ENCODE data around the gene CNTFR. TPM values are rescaled to one million over a fixed set of nuclear protein-coding genes. Genes with fewer than 3 reads are reported as not detected.

Gene CNTFR
- total RNA-seq, 4 donors from 2014 or later: 19.7 to 146 (median 118) TPM

- ATAC-seq (no peak), DNase-seq (no peak)
- no peak for TF ChIP-seq POLR2A (IDR thresholded peaks at IDR 0.05)
- no peak for TF ChIP-seq CTCF (IDR thresholded peaks at IDR 0.05 in 4 of 5, conservative IDR thresholded peaks at IDR 0.05 in 1 of 5)
- H3K36me3 ChIP-seq: no peaks in the 10 kb centered on the region
- H3K4me3 ChIP-seq: peak overlapping the region; percentile 37 to 58 (median 48)
- peaks cover 0 to 13% of the 10 kb centered on the region in 2 donors for H3K4me1 ChIP-seq
- no peak overlapping the region for H3K27ac ChIP-seq
- H3K27me3 ChIP-seq: peaks cover 58 to 66% (median 66%) of the 10 kb centered on the region in 3 donors
- no peaks in the 10 kb centered on the region for H3K9me3 ChIP-seq
- in situ Hi-C loops (cut with MboI; ENCODE audit: low sequenced_read_pairs in 4 of 4): no loop called here
- intact Hi-C loops (cut with DNase I; ENCODE audit: low total_unique reads): no loop called here
These were observed 38.5 kb upstream of the CNTFR start for GRCh38 chr9:34627716-34628655.

GRCh38 chr9:34625186-34625486, 35.6 kb upstream of the CNTFR start:
- Histone ChIP-seq H3K9me3 (no peaks in the 10 kb centered on the region), H3K4me3 (no peak overlapping the region), H3K4me1 (peaks cover 6 to 13% of the 10 kb centered on the region in 2 donors), H3K27me3 (peaks cover 72 to 82% (median 75%) of the 10 kb centered on the region in 3 donors), H3K36me3 (no peaks in the 10 kb centered on the region), H3K27ac (no peak overlapping the region)
- TF ChIP-seq POLR2A (IDR thresholded peaks at IDR 0.05) (no peak), CTCF (IDR thresholded peaks at IDR 0.05 in 4 of 5, conservative IDR thresholded peaks at IDR 0.05 in 1 of 5) (no peak)
- no peak for ATAC-seq
- intact Hi-C loops (cut with DNase I; ENCODE audit: low total_unique reads) (no loop called here), in situ Hi-C loops (cut with MboI; ENCODE audit: low sequenced_read_pairs in 4 of 4) (no loop called here)
- DNase-seq: no peak

- DNase-seq (no peak), ATAC-seq (no peak)
- H3K9me3 ChIP-seq: no peaks in the 10 kb centered on the region
- H3K27me3 ChIP-seq: peaks cover 72 to 80% (median 73%) of the 10 kb centered on the region in 3 donors
- no peaks in the 10 kb centered on the region for H3K36me3 ChIP-seq
- H3K4me1 ChIP-seq: peaks cover 8 to 17% of the 10 kb centered on the region in 2 donors
- TF ChIP-seq POLR2A (IDR thresholded peaks at IDR 0.05) (no peak), CTCF (IDR thresholded peaks at IDR 0.05 in 4 of 5, conservative IDR thresholded peaks at IDR 0.05 in 1 of 5) (no peak)
- no peak overlapping the region for H3K4me3 ChIP-seq
- intact Hi-C loops (cut with DNase I; ENCODE audit: low total_unique reads): no loop called here
- in situ Hi-C loops (cut with MboI; ENCODE audit: low sequenced_read_pairs in 4 of 4): loop anchor here in 1 of 4 donors (25.0 kb wide), 1 partner anchor 112 kb away; the partner anchor contains the start of gene ENHO
- H3K27ac ChIP-seq: no peak overlapping the region
These were observed 35.1 kb upstream of the CNTFR start for GRCh38 chr9:34624475-34625185.

GRCh38 chr9:34623374-34624235, 34.1 kb upstream of the CNTFR start:
- Histone ChIP-seq H3K36me3 (peaks cover 0 to 3% of the 10 kb centered on the region in 2 donors), H3K9me3 (no peaks in the 10 kb centered on the region), H3K27me3 (peaks cover 65 to 72% (median 69%) of the 10 kb centered on the region in 3 donors), H3K4me3 (peak overlapping the region in 1 of 4 donors; percentile 20), H3K27ac (no peak overlapping the region), H3K4me1 (peaks cover 15 to 16% of the 10 kb centered on the region in 2 donors)
- no peak for DNase-seq
- intact Hi-C loops (cut with DNase I; ENCODE audit: low total_unique reads) (no loop called here), in situ Hi-C loops (cut with MboI; ENCODE audit: low sequenced_read_pairs in 4 of 4) (loop anchor here in 1 of 4 donors (25.0 kb wide), 1 partner anchor 111 kb away; the partner anchor contains the start of gene ENHO)
- TF ChIP-seq CTCF (IDR thresholded peaks at IDR 0.05 in 4 of 5, conservative IDR thresholded peaks at IDR 0.05 in 1 of 5): no peak
- TF ChIP-seq POLR2A (IDR thresholded peaks at IDR 0.05): no peak
- ATAC-seq: no peak
